Measurements from ENCODE around the gene ZBTB38. TPM values are rescaled to one million over a fixed set of nuclear protein-coding genes. Genes with fewer than 3 reads are reported as not detected.

ZBTB38 gene
- total and polyA plus RNA-seq, 2 experiments from 2014 or later: 8.7 to 11.5 TPM

DNA sequence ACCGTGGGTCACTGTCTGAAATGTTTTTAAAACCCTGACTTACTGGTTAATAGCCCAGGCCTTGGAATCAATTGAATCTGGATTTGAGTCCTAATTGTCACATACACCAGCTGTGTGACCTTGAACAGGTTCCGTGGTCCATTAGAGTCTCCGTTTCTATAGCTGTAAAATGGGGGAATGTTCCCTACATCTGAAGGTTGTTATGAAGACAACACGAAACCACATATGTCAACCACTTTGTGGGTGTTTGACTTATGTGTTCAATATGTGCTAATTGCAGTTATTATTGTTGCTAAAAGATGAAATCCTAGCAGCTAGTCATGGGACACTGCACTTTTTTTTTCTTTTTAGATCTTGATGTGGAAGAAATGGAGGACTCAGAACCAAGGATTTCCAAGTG lies 35.3 kb downstream of the ZBTB38 start:
- H3K4me2 ChIP-seq: no peak overlapping the region
- no peak overlapping the region for H3K27ac Mint-ChIP-seq

GRCh38 chr3:141405025-141405424 lies 36.7 kb downstream of the ZBTB38 start:
- DNase-seq (ENCODE audit: low spot score) (no peak), ATAC-seq (no peak)
- no peak overlapping the region for H3K4me3 Mint-ChIP-seq
- H3K9me2 ChIP-seq (ENCODE audit: insufficient read depth): no peaks in the 10 kb centered on the region
- peaks cover 28% of the 10 kb centered on the region for H3K4me1 ChIP-seq (ENCODE audit: insufficient read depth)
- H3K36me3 Mint-ChIP-seq (ENCODE audit: low read depth): no peaks in the 10 kb centered on the region
- no peaks in the 10 kb centered on the region for H3F3A ChIP-seq (replicated peaks; ENCODE audit: low read depth)
- H3K27me3 ChIP-seq (ENCODE audit: insufficient read depth): peaks cover 29% of the 10 kb centered on the region
- H2AFZ ChIP-seq: no peak overlapping the region
- no peak overlapping the region for H3K27ac ChIP-seq (ENCODE audit: low read depth)
- H3K4me1 Mint-ChIP-seq: peaks cover 15% of the 10 kb centered on the region
- peaks cover 8% of the 10 kb centered on the region for H3K27me3 Mint-ChIP-seq (ENCODE audit: insufficient read depth, low read depth, poor library complexity)
- no peaks in the 10 kb centered on the region for H4K20me1 ChIP-seq (replicated peaks; ENCODE audit: insufficient read depth)
- H3K4me2 ChIP-seq: no peak overlapping the region
- H3K4me3 ChIP-seq: no peak overlapping the region
- H3K27ac Mint-ChIP-seq: no peak overlapping the region
- no peaks in the 10 kb centered on the region for H3K36me3 ChIP-seq (ENCODE audit: insufficient read depth)
- H3K79me2 ChIP-seq (replicated peaks; ENCODE audit: insufficient read depth): no peaks in the 10 kb centered on the region
- TF ChIP-seq ZNF331 (CRISPR knock-in tag; IDR thresholded peaks at IDR 0.05; ENCODE audit: low read depth) (no peak), ZNF462 (CRISPR knock-in tag; IDR thresholded peaks at IDR 0.05) (no peak), NANOG (IDR thresholded peaks at IDR 0.05; ENCODE audit: borderline replicate concordance) (no peak), JUNB (IDR thresholded peaks at IDR 0.05; ENCODE audit: unreplicated experiment) (no peak), STAT1 (IDR thresholded peaks at IDR 0.05; ENCODE audit: unreplicated experiment) (no peak), ZNF114 (CRISPR knock-in tag; IDR thresholded peaks at IDR 0.05) (no peak), CREB1 (CRISPR knock-in tag; IDR thresholded peaks at IDR 0.05; ENCODE audit: low read depth) (no peak), EZH2 (IDR thresholded peaks at IDR 0.05; ENCODE audit: low read depth, unreplicated experiment) (no peak), POLR2AphosphoS5 (IDR thresholded peaks at IDR 0.05; ENCODE audit: low read depth) (no peak)
- TF ChIP-seq, protein P1, sequence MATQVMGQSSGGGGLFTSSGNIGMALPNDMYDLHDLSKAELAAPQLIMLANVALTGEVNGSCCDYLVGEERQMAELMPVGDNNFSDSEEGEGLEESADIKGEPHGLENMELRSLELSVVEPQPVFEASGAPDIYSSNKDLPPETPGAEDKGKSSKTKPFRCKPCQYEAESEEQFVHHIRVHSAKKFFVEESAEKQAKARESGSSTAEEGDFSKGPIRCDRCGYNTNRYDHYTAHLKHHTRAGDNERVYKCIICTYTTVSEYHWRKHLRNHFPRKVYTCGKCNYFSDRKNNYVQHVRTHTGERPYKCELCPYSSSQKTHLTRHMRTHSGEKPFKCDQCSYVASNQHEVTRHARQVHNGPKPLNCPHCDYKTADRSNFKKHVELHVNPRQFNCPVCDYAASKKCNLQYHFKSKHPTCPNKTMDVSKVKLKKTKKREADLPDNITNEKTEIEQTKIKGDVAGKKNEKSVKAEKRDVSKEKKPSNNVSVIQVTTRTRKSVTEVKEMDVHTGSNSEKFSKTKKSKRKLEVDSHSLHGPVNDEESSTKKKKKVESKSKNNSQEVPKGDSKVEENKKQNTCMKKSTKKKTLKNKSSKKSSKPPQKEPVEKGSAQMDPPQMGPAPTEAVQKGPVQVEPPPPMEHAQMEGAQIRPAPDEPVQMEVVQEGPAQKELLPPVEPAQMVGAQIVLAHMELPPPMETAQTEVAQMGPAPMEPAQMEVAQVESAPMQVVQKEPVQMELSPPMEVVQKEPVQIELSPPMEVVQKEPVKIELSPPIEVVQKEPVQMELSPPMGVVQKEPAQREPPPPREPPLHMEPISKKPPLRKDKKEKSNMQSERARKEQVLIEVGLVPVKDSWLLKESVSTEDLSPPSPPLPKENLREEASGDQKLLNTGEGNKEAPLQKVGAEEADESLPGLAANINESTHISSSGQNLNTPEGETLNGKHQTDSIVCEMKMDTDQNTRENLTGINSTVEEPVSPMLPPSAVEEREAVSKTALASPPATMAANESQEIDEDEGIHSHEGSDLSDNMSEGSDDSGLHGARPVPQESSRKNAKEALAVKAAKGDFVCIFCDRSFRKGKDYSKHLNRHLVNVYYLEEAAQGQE (IDR thresholded peaks at IDR 0.05; ENCODE audit: unreplicated experiment): no peak
- TF ChIP-seq, protein P2, sequence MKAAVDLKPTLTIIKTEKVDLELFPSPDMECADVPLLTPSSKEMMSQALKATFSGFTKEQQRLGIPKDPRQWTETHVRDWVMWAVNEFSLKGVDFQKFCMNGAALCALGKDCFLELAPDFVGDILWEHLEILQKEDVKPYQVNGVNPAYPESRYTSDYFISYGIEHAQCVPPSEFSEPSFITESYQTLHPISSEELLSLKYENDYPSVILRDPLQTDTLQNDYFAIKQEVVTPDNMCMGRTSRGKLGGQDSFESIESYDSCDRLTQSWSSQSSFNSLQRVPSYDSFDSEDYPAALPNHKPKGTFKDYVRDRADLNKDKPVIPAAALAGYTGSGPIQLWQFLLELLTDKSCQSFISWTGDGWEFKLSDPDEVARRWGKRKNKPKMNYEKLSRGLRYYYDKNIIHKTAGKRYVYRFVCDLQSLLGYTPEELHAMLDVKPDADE (IDR thresholded peaks at IDR 0.05): no peak
- H3K9me3 Mint-ChIP-seq: no peaks in the 10 kb centered on the region

More for the DNA sequence above, 35.3 kb downstream of the ZBTB38 start:
- Histone ChIP-seq H3K27ac (ENCODE audit: low read depth) (no peak overlapping the region), H3K9me2 (ENCODE audit: insufficient read depth) (no peaks in the 10 kb centered on the region), H3K36me3 (ENCODE audit: insufficient read depth) (no peaks in the 10 kb centered on the region), H4K20me1 (replicated peaks; ENCODE audit: insufficient read depth) (no peaks in the 10 kb centered on the region), H3K79me2 (replicated peaks; ENCODE audit: insufficient read depth) (no peaks in the 10 kb centered on the region), H3F3A (replicated peaks; ENCODE audit: low read depth) (no peaks in the 10 kb centered on the region), H3K4me3 (no peak overlapping the region), H3K4me1 (ENCODE audit: insufficient read depth) (peaks cover 31% of the 10 kb centered on the region), H2AFZ (no peak overlapping the region), H3K27me3 (ENCODE audit: insufficient read depth) (peaks cover 21% of the 10 kb centered on the region)
- no peak for DNase-seq (ENCODE audit: low spot score)
- Mint-ChIP-seq H3K4me3 (no peak overlapping the region), H3K9me3 (no peaks in the 10 kb centered on the region), H3K36me3 (ENCODE audit: low read depth) (no peaks in the 10 kb centered on the region), H3K4me1 (peaks cover 19% of the 10 kb centered on the region), H3K27me3 (ENCODE audit: insufficient read depth, low read depth, poor library complexity) (peaks cover 6% of the 10 kb centered on the region)
- no peak for ATAC-seq
- TF ChIP-seq NANOG (IDR thresholded peaks at IDR 0.05; ENCODE audit: borderline replicate concordance): no peak
- no peak for TF ChIP-seq STAT1 (IDR thresholded peaks at IDR 0.05; ENCODE audit: unreplicated experiment)
- no peak for TF ChIP-seq POLR2AphosphoS5 (IDR thresholded peaks at IDR 0.05; ENCODE audit: low read depth)

Measured in GM23338 (cell line).